H9 (cell line): Measurements from ENCODE around the gene COPZ2. TPM values are rescaled to one million over a fixed set of nuclear protein-coding genes. Genes with fewer than 3 reads are reported as not detected.
A peak's percentile ranks its signal among the peaks of the same experiment; 100 is the strongest.

ENCODE experiments used
- DNase-seq: peaks from one replicate; pipeline ENCODE4 v3.0.0-alpha.2; 2017
- H2AFZ ChIP-seq: one replicate; pipeline ENCODE4 v1.6.1; 2013; ENCODE audit warnings: mild to moderate bottlenecking, low read length, control low read depth, moderate library complexity
- H2AK5ac ChIP-seq: 2 replicates; pipeline ENCODE4 v1.6.1; 2013; ENCODE audit warnings: low read length, control low read depth, mixed read lengths; ENCODE audit not compliant: insufficient read length
- H2BK120ac ChIP-seq: one replicate; pipeline ENCODE4 v1.6.1; 2013; ENCODE audit warnings: low read depth, mild to moderate bottlenecking, low read length, control low read depth, inconsistent platforms; ENCODE audit not compliant: poor library complexity, severe bottlenecking
- H2BK12ac ChIP-seq: 2 replicates; pipeline ENCODE4 v1.6.1; 2013; ENCODE audit warnings: low read length, control low read depth, mixed read lengths, low read depth; ENCODE audit not compliant: insufficient read length
- H2BK15ac ChIP-seq: 2 replicates; pipeline ENCODE4 v1.6.1; 2013; ENCODE audit warnings: low read depth, low read length, control low read depth
- H2BK20ac ChIP-seq: one replicate; pipeline ENCODE4 v1.6.1; 2013; ENCODE audit warnings: low read depth, mild to moderate bottlenecking, low read length, control low read depth, inconsistent platforms; ENCODE audit not compliant: poor library complexity, severe bottlenecking
- H2BK5ac ChIP-seq: 2 replicates; pipeline ENCODE4 v1.6.1; 2013; ENCODE audit warnings: low read length, control low read depth, mixed read lengths; ENCODE audit not compliant: insufficient read length
- H3K14ac ChIP-seq: 2 replicates; pipeline ENCODE4 v1.6.1; 2013; ENCODE audit warnings: low read length, control low read depth; ENCODE audit not compliant: insufficient read depth
- H3K18ac ChIP-seq: 2 replicates; pipeline ENCODE4 v1.6.1; 2013; ENCODE audit warnings: low read depth, mild to moderate bottlenecking, mixed read lengths, low read length, control low read depth; ENCODE audit not compliant: insufficient read length
- H3K23ac ChIP-seq: 2 replicates; pipeline ENCODE4 v1.6.1; 2013; ENCODE audit warnings: low read length, control low read depth, mixed read lengths, low read depth; ENCODE audit not compliant: insufficient read length
- H3K23me2 ChIP-seq: 2 replicates; pipeline ENCODE4 v1.6.1; 2013; ENCODE audit warnings: low read depth, mild to moderate bottlenecking, mixed read lengths, low read length, control low read depth; ENCODE audit not compliant: insufficient read length, poor library complexity, severe bottlenecking
- H3K27ac ChIP-seq: 2 replicates; pipeline ENCODE4 v1.5.1; 2013; ENCODE audit warnings: low read length, control low read depth, mixed read lengths, low read depth; ENCODE audit not compliant: insufficient read length
- H3K27me3 ChIP-seq: 2 replicates; pipeline ENCODE4 v1.6.1; 2013; ENCODE audit warnings: low read length, control low read depth, inconsistent platforms; ENCODE audit not compliant: insufficient read depth
- H3K4ac ChIP-seq: 2 replicates; pipeline ENCODE4 v1.6.1; 2013; ENCODE audit warnings: low read depth, mild to moderate bottlenecking, control low read depth, inconsistent platforms, low read length, moderate library complexity
- H3K4me1 ChIP-seq: 2 replicates; pipeline ENCODE4 v1.6.1; 2013; ENCODE audit warnings: low read length, control low read depth, inconsistent platforms; ENCODE audit not compliant: insufficient read depth
- H3K4me2 ChIP-seq: 2 replicates; pipeline ENCODE4 v1.6.1; 2013; ENCODE audit warnings: low read length, control low read depth, mixed read lengths; ENCODE audit not compliant: insufficient read length, insufficient read depth
- H3K56ac ChIP-seq: 2 replicates; pipeline ENCODE4 v1.6.1; 2013; ENCODE audit warnings: low read depth, mild to moderate bottlenecking, mixed read lengths, low read length, control low read depth; ENCODE audit not compliant: insufficient read length
- H3K79me1 ChIP-seq: 2 replicates; pipeline ENCODE4 v1.6.1; 2013; ENCODE audit warnings: low read depth, mild to moderate bottlenecking, moderate library complexity, low read length, control low read depth, inconsistent platforms; ENCODE audit not compliant: insufficient read depth, poor library complexity, severe bottlenecking
- H3K79me2 ChIP-seq: 2 replicates; pipeline ENCODE4 v1.6.1; 2013; ENCODE audit warnings: low read length, control low read depth, inconsistent platforms; ENCODE audit not compliant: insufficient read depth
- H3K9ac ChIP-seq: 2 replicates; pipeline ENCODE4 v1.6.1; 2013; ENCODE audit warnings: low read length, control low read depth, mixed read lengths; ENCODE audit not compliant: insufficient read length; ENCODE audit errors: extremely low read depth
- H3K9me3 ChIP-seq: one replicate; pipeline ENCODE4 v1.6.1; 2013; ENCODE audit warnings: low read depth, low read length, inconsistent platforms; ENCODE audit not compliant: control insufficient read depth
- H3T11ph ChIP-seq: one replicate; pipeline ENCODE4 v1.6.1; 2013; ENCODE audit warnings: mild to moderate bottlenecking, low read length, control low read depth, inconsistent platforms
- H4K20me1 ChIP-seq: one replicate; pipeline ENCODE4 v1.6.1; 2013; ENCODE audit not compliant: control insufficient read depth, insufficient read length, insufficient read depth
- H4K5ac ChIP-seq: 2 replicates; pipeline ENCODE4 v1.6.1; 2013; ENCODE audit warnings: low read depth, mild to moderate bottlenecking, mixed read lengths, low read length, control low read depth; ENCODE audit not compliant: insufficient read length
- H4K8ac ChIP-seq: replicated peaks from 2 replicates; pipeline ENCODE4 v1.6.1; 2013; ENCODE audit warnings: low read length, control low read depth, mixed read lengths, low read depth; ENCODE audit not compliant: insufficient read length
- H4K91ac ChIP-seq: 2 replicates; pipeline ENCODE4 v1.6.1; 2013; ENCODE audit warnings: low read depth, mild to moderate bottlenecking, moderate library complexity, mixed read lengths, low read length, control low read depth; ENCODE audit not compliant: insufficient read length
- H3K27ac Mint-ChIP-seq, 3 experiments: 2 replicates in 2 of 3; 3 replicates in 1 of 3; pipeline ENCODE4 v1.8.0; 2020 to 2021; ENCODE audit warnings: mixed read lengths in 3 of 3, mild to moderate bottlenecking in 1 of 3, moderate library complexity in 1 of 3
- H3K27me3 Mint-ChIP-seq: 2 replicates; pipeline ENCODE4 v1.8.0; 2021; ENCODE audit warnings: low read depth, mild to moderate bottlenecking, moderate library complexity, mixed read lengths
- H3K36me3 Mint-ChIP-seq, 3 experiments: 2 replicates in 2 of 3; 3 replicates in 1 of 3; pipeline ENCODE4 v1.8.0; 2020 to 2021; ENCODE audit warnings: low read depth in 3 of 3, mixed read lengths in 3 of 3; ENCODE audit not compliant: insufficient read depth in 1 of 3
- H3K4me1 Mint-ChIP-seq, 2 experiments: 2 replicates each; pipeline ENCODE4 v1.8.0; 2020; ENCODE audit warnings: mixed read lengths in 2 of 2
- H3K4me3 Mint-ChIP-seq, 2 experiments: 2 replicates in 1 of 2; 3 replicates in 1 of 2; pipeline ENCODE4 v1.8.0; 2020 to 2021; ENCODE audit warnings: mild to moderate bottlenecking in 2 of 2, mixed read lengths in 2 of 2, moderate library complexity in 1 of 2
- H3K9me3 Mint-ChIP-seq, 2 experiments: 2 replicates in 1 of 2; 3 replicates in 1 of 2; pipeline ENCODE4 v1.8.0; 2020; ENCODE audit warnings: mild to moderate bottlenecking in 2 of 2, mixed read lengths in 2 of 2, moderate library complexity in 1 of 2
- CTCF ChIP-seq: fragments of 200-600 bp; sonication (generic); conservative IDR thresholded peaks from 3 replicates; pipeline ENCODE4 v1.8.0; 2021; ENCODE audit warnings: antibody characterized with exemption, mild to moderate bottlenecking
- WGBS: extraction: QIAGEN DNeasy Blood & Tissue Kit; methylation state at CpG from one replicate; pipeline ENCODE4 v1.1.7; 2013; ENCODE audit warnings: missing lambda C conversion rate, low lambda C conversion rate, mixed read lengths; ENCODE audit not compliant: insufficient read length; ENCODE audit errors: extremely low coverage; 5-methylcytosine and 5-hydroxymethylcytosine counted together
- total RNA-seq: library from RNA; stranded (reverse); gene quantifications from 2 replicates; pipeline ENCODE4 v1.2.1, GENCODE V29; 2021

The COPZ2 gene
- total RNA-seq, 1 experiment from 2014 or later, result 0.68 TPM

- H3K27ac Mint-ChIP-seq, result peak overlapping the region; percentile 89 to 99 (median 93)
- Histone ChIP-seq H4K5ac (no peak overlapping the region), H3K27ac (peak overlapping the region; percentile 42), H3K4me1 (peaks cover 18% of the 10 kb centered on the region; the same call in 1 of the 2 replicates), H2BK5ac (no peak overlapping the region), H2AFZ (no peak overlapping the region), H2BK20ac (no peak overlapping the region), H4K91ac (no peak overlapping the region), H4K20me1 (no peaks in the 10 kb centered on the region), H3T11ph (no peak overlapping the region), H3K23ac (no peak overlapping the region), H3K23me2 (peaks cover 8% of the 10 kb centered on the region), H3K79me2 (peaks cover 19% of the 10 kb centered on the region; the same call in 1 of the 2 replicates), H2BK12ac (no peak overlapping the region), H3K56ac (no peak overlapping the region), H3K9me3 (no peaks in the 10 kb centered on the region), H2BK15ac (no peak overlapping the region), H3K79me1 (peaks cover 4% of the 10 kb centered on the region), H2AK5ac (no peak overlapping the region), H2BK120ac (no peak overlapping the region), H3K4ac (no peak overlapping the region), H3K9ac (no peak overlapping the region), H4K8ac (no peak overlapping the region), H3K4me2 (peak overlapping the region; percentile 45), H3K14ac (no peak overlapping the region), H3K18ac (no peak overlapping the region), H3K27me3 (no peaks in the 10 kb centered on the region)
- no peaks in the 10 kb centered on the region; a peak in 2 of 5 replicates for H3K9me3 Mint-ChIP-seq
- no CpG with 5 or more reads among the region's 5 CpGs for WGBS
- peaks cover 50 to 58% (median 51%) of the 10 kb centered on the region in 3 experiments for H3K36me3 Mint-ChIP-seq
- no peak for DNase-seq
- H3K4me1 Mint-ChIP-seq, result peaks cover 63 to 80% of the 10 kb centered on the region in 2 experiments
- TF ChIP-seq CTCF, result no peak
- H3K27me3 Mint-ChIP-seq, result no peaks in the 10 kb centered on the region; the same call in 1 of the 2 replicates
- H3K4me3 Mint-ChIP-seq, result peak overlapping the region; percentile 37 to 94
Observed at GRCh38 chr17:48052956-48053757, 15.6 kb upstream of the COPZ2 start.
